Caco-2 (cell line): ENCODE data around the gene MICOS13. TPM values are rescaled to one million over a fixed set of nuclear protein-coding genes. Genes with fewer than 3 reads are reported as not detected.

Source experiments
- BruUV-seq: library from RNA; stranded (reverse); fragments of 400-500 nt; replicated peaks from 2 replicates; lab custom pipeline; 2021; lab: Mats Ljungman, UMichigan
- CTCF ChIA-PET: fragments of 300-600 bp; sonication (Branson Sonifier 250); formaldehyde crosslinking; loops from one replicate; lab custom pipeline; 2022; ENCODE audit warnings: antibody characterized with exemption; lab: Charles Lee
- POLR2A ChIA-PET: fragments of 300-600 bp; sonication (Branson Sonifier 250); formaldehyde crosslinking; loops from one replicate; lab custom pipeline; 2022; ENCODE audit warnings: antibody characterized with exemption; lab: Charles Lee
- DNase-seq, 2 experiments: peaks; one replicate each; pipeline versions ENCODE4 v3.0.0 to v3.0.0-alpha.2; 2020 to 2022
- H3K27me3 ChIP-seq: replicated peaks from 2 replicates; pipeline ENCODE4 v1.6.0; 2011; ENCODE audit warnings: low read length; ENCODE audit not compliant: control insufficient read depth, insufficient read depth
- H3K36me3 ChIP-seq: 2 replicates; pipeline ENCODE4 v1.5.1; 2011; ENCODE audit warnings: low read length; ENCODE audit not compliant: control insufficient read depth, insufficient read depth
- H3K4me1 ChIP-seq: fragments of 250-450 bp; sonication (Bioruptor Pico); 2 replicates; pipeline ENCODE4 v1.5.1; 2020; ENCODE audit warnings: mild to moderate bottlenecking
- H3K4me3 ChIP-seq: 2 replicates; pipeline ENCODE4 v1.5.1; 2011; ENCODE audit warnings: low read depth, mild to moderate bottlenecking, control low read depth, low read length
- H3K9me3 ChIP-seq: fragments of 250-450 bp; sonication (Bioruptor Pico); 2 replicates; pipeline ENCODE4 v1.5.1; 2020; ENCODE audit warnings: mild to moderate bottlenecking, moderate library complexity
- H3K27ac Mint-ChIP-seq: one replicate; pipeline ENCODE4 v1.8.0; 2022; ENCODE audit warnings: mixed read lengths; ENCODE audit not compliant: unreplicated experiment
- H3K27me3 Mint-ChIP-seq: one replicate; pipeline ENCODE4 v1.8.0; 2022; ENCODE audit warnings: mixed read lengths; ENCODE audit not compliant: insufficient read depth, unreplicated experiment
- H3K36me3 Mint-ChIP-seq: one replicate; pipeline ENCODE4 v1.8.0; 2022; ENCODE audit warnings: mild to moderate bottlenecking, mixed read lengths; ENCODE audit not compliant: insufficient read depth, unreplicated experiment
- H3K4me1 Mint-ChIP-seq: one replicate; pipeline ENCODE4 v1.8.0; 2022; ENCODE audit warnings: low read depth, mixed read lengths; ENCODE audit not compliant: unreplicated experiment
- H3K4me3 Mint-ChIP-seq: one replicate; pipeline ENCODE4 v1.8.0; 2022; ENCODE audit warnings: mild to moderate bottlenecking, moderate library complexity, mixed read lengths; ENCODE audit not compliant: unreplicated experiment
- H3K9me3 Mint-ChIP-seq: one replicate; pipeline ENCODE4 v1.8.0; 2022; ENCODE audit warnings: mixed read lengths; ENCODE audit not compliant: unreplicated experiment
- CTCF ChIP-seq, 2 experiments: fragments of 200-600 bp in 1 of 2; IDR thresholded peaks; 1 replicate in 1 of 2; 2 replicates in 1 of 2; pipeline versions ENCODE4 v1.5.1 to v1.8.0; 2011 to 2022; ENCODE audit warnings: antibody characterized with exemption in 1 of 2, control low read depth in 1 of 2, inconsistent platforms in 1 of 2, low read depth in 1 of 2, low read length in 1 of 2, mild to moderate bottlenecking in 1 of 2, moderate library complexity in 1 of 2; ENCODE audit not compliant: insufficient read depth in 1 of 2, severe bottlenecking in 1 of 2, unreplicated experiment in 1 of 2
- intact Hi-C: fragments of 100-400 bp; cut with micrococcal nuclease; formaldehyde crosslinking; loops from one replicate; pipeline ENCODE4 v1.10.0; 2022; ENCODE audit not compliant: unreplicated experiment
- total RNA-seq: library from RNA; stranded (reverse); gene quantifications from 2 replicates; pipeline ENCODE4 v1.2.3, GENCODE V29; 2022

Gene MICOS13
- total RNA-seq, 1 experiment from 2014 or later, result 43.1 TPM

- H3K27me3 Mint-ChIP-seq, result no peaks in the 10 kb centered on the region
- BruUV-seq, result no TSS peak
- H3K4me1 Mint-ChIP-seq, result no peaks in the 10 kb centered on the region
- no peaks in the 10 kb centered on the region for H3K9me3 Mint-ChIP-seq
- intact Hi-C loops, result no loop called here
- Histone ChIP-seq H3K9me3 (no peaks in the 10 kb centered on the region), H3K4me3 (no peak overlapping the region), H3K4me1 (no peaks in the 10 kb centered on the region), H3K36me3 (peaks cover 1% of the 10 kb centered on the region; the same call in 1 of the 2 replicates), H3K27me3 (no peaks in the 10 kb centered on the region)
- CTCF ChIA-PET, result no interaction called here
- H3K27ac Mint-ChIP-seq, result no peak overlapping the region
- no peak overlapping the region for H3K4me3 Mint-ChIP-seq
- H3K36me3 Mint-ChIP-seq, result peaks cover 65% of the 10 kb centered on the region
- no peak for DNase-seq
- no peak for TF ChIP-seq CTCF (IDR thresholded peaks at IDR 0.05; ENCODE audit: insufficient read depth in 1 of 2, low read depth in 1 of 2, low read length in 1 of 2, severe bottlenecking in 1 of 2, unreplicated experiment in 1 of 2)
- POLR2A ChIA-PET, result interaction anchor here (0.9 kb wide), 1 partner anchor 15 kb away, joined by 4 read pairs; the partner anchor contains the start of genes SAFB and SAFB2
Measured at GRCh38 chr19:5637971-5638370, 42.3 kb downstream of the MICOS13 start.

GRCh38 chr19:5635427-5635826 lies 44.9 kb downstream of the MICOS13 start:
- Histone ChIP-seq H3K27me3 (no peaks in the 10 kb centered on the region), H3K4me1 (0 out of 2 replicates have a peak, but pooled peaks cover 3% of the 10 kb centered on the region), H3K36me3 (no peaks in the 10 kb centered on the region; the same call in 1 of the 2 replicates), H3K4me3 (no peak overlapping the region), H3K9me3 (no peaks in the 10 kb centered on the region)
- H3K4me1 Mint-ChIP-seq, result peaks cover 16% of the 10 kb centered on the region
- intact Hi-C loops, result no loop called here
- ChIA-PET POLR2A (interaction anchor here (1.1 kb wide), 1 partner anchor 9 kb away, joined by 3 read pairs; no protein-coding TSS in a partner anchor), CTCF (no interaction called here)
- peaks cover 60% of the 10 kb centered on the region for H3K36me3 Mint-ChIP-seq
- no peak for TF ChIP-seq CTCF (IDR thresholded peaks at IDR 0.05; ENCODE audit: insufficient read depth in 1 of 2, low read depth in 1 of 2, low read length in 1 of 2, severe bottlenecking in 1 of 2, unreplicated experiment in 1 of 2)
- DNase-seq, result no peak
- no peak overlapping the region for H3K27ac Mint-ChIP-seq
- BruUV-seq, result no TSS peak
- no peak overlapping the region for H3K4me3 Mint-ChIP-seq
- H3K27me3 Mint-ChIP-seq, result no peaks in the 10 kb centered on the region
- H3K9me3 Mint-ChIP-seq, result no peaks in the 10 kb centered on the region

DNA sequence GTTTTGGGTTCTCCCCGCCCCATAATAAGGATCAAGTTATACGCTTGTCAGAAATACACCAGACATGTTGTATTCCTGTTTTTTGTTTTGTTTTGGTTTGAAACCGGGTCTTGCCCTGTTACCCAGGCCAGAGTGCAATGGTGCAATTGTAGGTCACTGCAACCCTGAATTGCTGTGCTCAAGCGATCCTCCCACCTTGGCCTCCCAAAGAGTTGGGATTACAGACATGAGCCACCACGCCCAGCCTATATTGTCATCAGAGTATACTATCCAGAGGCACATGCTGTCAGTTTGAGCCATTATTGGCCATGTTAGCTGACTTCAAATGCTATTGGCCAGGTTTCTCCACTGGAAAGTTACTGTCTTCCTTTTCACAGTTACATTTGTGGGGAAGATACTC lies 47.7 kb downstream of the MICOS13 start:
- no peaks in the 10 kb centered on the region for H3K27me3 Mint-ChIP-seq
- H3K4me1 Mint-ChIP-seq, result peaks cover 17% of the 10 kb centered on the region
- intact Hi-C loops, result no loop called here
- no peak overlapping the region for H3K27ac Mint-ChIP-seq
- peaks cover 58% of the 10 kb centered on the region for H3K36me3 Mint-ChIP-seq
- Histone ChIP-seq H3K36me3 (no peaks in the 10 kb centered on the region; the same call in 1 of the 2 replicates), H3K4me3 (no peak overlapping the region), H3K27me3 (no peaks in the 10 kb centered on the region), H3K4me1 (0 out of 2 replicates have a peak, but pooled peaks cover 3% of the 10 kb centered on the region), H3K9me3 (no peaks in the 10 kb centered on the region)
- no peak overlapping the region for H3K4me3 Mint-ChIP-seq
- no TSS peak for BruUV-seq
- H3K9me3 Mint-ChIP-seq, result no peaks in the 10 kb centered on the region
- no peak for TF ChIP-seq CTCF (IDR thresholded peaks at IDR 0.05; ENCODE audit: insufficient read depth in 1 of 2, low read depth in 1 of 2, low read length in 1 of 2, severe bottlenecking in 1 of 2, unreplicated experiment in 1 of 2)
- ChIA-PET CTCF (no interaction called here), POLR2A (no interaction called here)
- no peak for DNase-seq
